ENCODE results near the gene PRKN. TPM values are rescaled to one million over a fixed set of nuclear protein-coding genes. Genes with fewer than 3 reads are reported as not detected.

Gene PRKN
- total and polyA plus RNA-seq, 3 experiments from 2014 or later = 0.22 to 1.0 (median 0.55) TPM

GRCh38 chr6:162670345-162670744 is 57.2 kb downstream of the PRKN start:
- Mint-ChIP-seq H3K4me3 (no peak overlapping the region), H3K27me3 (no peaks in the 10 kb centered on the region), H3K4me1 (no peaks in the 10 kb centered on the region), H3K36me3 (peaks cover 0 to 5% (median 0%) of the 10 kb centered on the region in 3 donors), H3K27ac (no peak overlapping the region), H3K9me3 (peaks cover 0 to 7% (median 3%) of the 10 kb centered on the region in 5 donors)
- ChIA-PET CTCF (no interaction called here), POLR2A (no interaction called here)
- DNase-seq = no peak
- Histone ChIP-seq H3K36me3 (ENCODE audit: insufficient read depth, low read length) (no peaks in the 10 kb centered on the region), H3K27me3 (ENCODE audit: insufficient read depth, low read length, poor library complexity, severe bottlenecking) (no peaks in the 10 kb centered on the region), H3K9me3 (ENCODE audit: low read length) (no peaks in the 10 kb centered on the region), H3K4me3 (ENCODE audit: low read length) (no peak overlapping the region), H3K27ac (ENCODE audit: low read depth, low read length) (no peak overlapping the region), H3K4me1 (ENCODE audit: insufficient read depth, low read length) (no peaks in the 10 kb centered on the region)

- Histone ChIP-seq H3K27me3 (ENCODE audit: insufficient read depth, low read length, poor library complexity, severe bottlenecking) (no peaks in the 10 kb centered on the region), H3K9me3 (ENCODE audit: low read length) (no peaks in the 10 kb centered on the region), H3K27ac (ENCODE audit: low read depth, low read length) (no peak overlapping the region), H3K36me3 (ENCODE audit: insufficient read depth, low read length) (no peaks in the 10 kb centered on the region), H3K4me3 (ENCODE audit: low read length) (no peak overlapping the region), H3K4me1 (ENCODE audit: insufficient read depth, low read length) (no peaks in the 10 kb centered on the region)
- H3K4me1 Mint-ChIP-seq = no peaks in the 10 kb centered on the region
- no peak overlapping the region for H3K27ac Mint-ChIP-seq
- no peak for DNase-seq
- no peaks in the 10 kb centered on the region for H3K27me3 Mint-ChIP-seq
- peaks cover 0 to 14% (median 2%) of the 10 kb centered on the region in 3 donors for H3K36me3 Mint-ChIP-seq
- no peak overlapping the region for H3K4me3 Mint-ChIP-seq
- ChIA-PET CTCF (no interaction called here), POLR2A (no interaction called here)
- H3K9me3 Mint-ChIP-seq = peaks cover 10 to 33% (median 17%) of the 10 kb centered on the region in 5 donors
These were observed 61.3 kb downstream of the PRKN start for GRCh38 chr6:162666246-162666645.

- no peak for DNase-seq
- Mint-ChIP-seq H3K4me1 (no peaks in the 10 kb centered on the region), H3K4me3 (no peak overlapping the region), H3K27me3 (no peaks in the 10 kb centered on the region), H3K36me3 (no peaks in the 10 kb centered on the region), H3K9me3 (peaks cover 0 to 7% (median 3%) of the 10 kb centered on the region in 5 donors), H3K27ac (no peak overlapping the region)
- Histone ChIP-seq H3K4me1 (ENCODE audit: insufficient read depth, low read length) (no peaks in the 10 kb centered on the region), H3K27me3 (ENCODE audit: insufficient read depth, low read length, poor library complexity, severe bottlenecking) (no peaks in the 10 kb centered on the region), H3K9me3 (ENCODE audit: low read length) (no peaks in the 10 kb centered on the region), H3K4me3 (ENCODE audit: low read length) (no peak overlapping the region), H3K27ac (ENCODE audit: low read depth, low read length) (no peak overlapping the region), H3K36me3 (ENCODE audit: insufficient read depth, low read length) (no peaks in the 10 kb centered on the region)
- POLR2A ChIA-PET = no interaction called here
- CTCF ChIA-PET = no interaction called here
These were observed 73.8 kb downstream of the PRKN start for GRCh38 chr6:162653808-162654207.

GRCh38 chr6:162651505-162651904 is 76.1 kb downstream of the PRKN start:
- ChIA-PET CTCF (no interaction called here), POLR2A (no interaction called here)
- H3K4me1 ChIP-seq (ENCODE audit: insufficient read depth, low read length) = no peaks in the 10 kb centered on the region
- no peak for DNase-seq
- Mint-ChIP-seq H3K27me3 (no peaks in the 10 kb centered on the region), H3K36me3 (no peaks in the 10 kb centered on the region), H3K4me1 (no peaks in the 10 kb centered on the region), H3K4me3 (no peak overlapping the region), H3K27ac (no peak overlapping the region), H3K9me3 (peaks cover 0 to 4% (median 1%) of the 10 kb centered on the region in 5 donors)
- no peak overlapping the region for H3K27ac ChIP-seq (ENCODE audit: low read depth, low read length)
- no peaks in the 10 kb centered on the region for H3K36me3 ChIP-seq (ENCODE audit: insufficient read depth, low read length)
- H3K9me3 ChIP-seq (ENCODE audit: low read length) = no peaks in the 10 kb centered on the region
- no peaks in the 10 kb centered on the region for H3K27me3 ChIP-seq (ENCODE audit: insufficient read depth, low read length, poor library complexity, severe bottlenecking)
- no peak overlapping the region for H3K4me3 ChIP-seq (ENCODE audit: low read length)

- CTCF ChIA-PET = no interaction called here
These were observed 78.3 kb downstream of the PRKN start for GRCh38 chr6:162649271-162649670.

GRCh38 chr6:162644153-162644552 is 83.4 kb downstream of the PRKN start:
- H3K9me3 ChIP-seq (ENCODE audit: low read length) = no peaks in the 10 kb centered on the region
- peaks cover 0 to 4% (median 2%) of the 10 kb centered on the region in 5 donors for H3K9me3 Mint-ChIP-seq
- no peak overlapping the region for H3K27ac ChIP-seq (ENCODE audit: low read depth, low read length)
- H3K36me3 Mint-ChIP-seq = no peaks in the 10 kb centered on the region
- ChIA-PET POLR2A (no interaction called here), CTCF (no interaction called here)
- H3K4me3 Mint-ChIP-seq = no peak overlapping the region
- no peak for DNase-seq
- H3K36me3 ChIP-seq (ENCODE audit: insufficient read depth, low read length) = no peaks in the 10 kb centered on the region
- H3K4me1 Mint-ChIP-seq = no peaks in the 10 kb centered on the region
- H3K4me1 ChIP-seq (ENCODE audit: insufficient read depth, low read length) = no peaks in the 10 kb centered on the region
- no peak overlapping the region for H3K4me3 ChIP-seq (ENCODE audit: low read length)
- no peaks in the 10 kb centered on the region for H3K27me3 Mint-ChIP-seq
- no peaks in the 10 kb centered on the region for H3K27me3 ChIP-seq (ENCODE audit: insufficient read depth, low read length, poor library complexity, severe bottlenecking)
- H3K27ac Mint-ChIP-seq = no peak overlapping the region

More at GRCh38 chr6:162649271-162649670, 78.3 kb downstream of the PRKN start:
- H3K27ac Mint-ChIP-seq = no peak overlapping the region
- H3K9me3 Mint-ChIP-seq = peaks cover 0 to 3% (median 0%) of the 10 kb centered on the region in 5 donors
- Histone ChIP-seq H3K9me3 (ENCODE audit: low read length) (no peaks in the 10 kb centered on the region), H3K4me1 (ENCODE audit: insufficient read depth, low read length) (no peaks in the 10 kb centered on the region), H3K4me3 (ENCODE audit: low read length) (no peak overlapping the region), H3K27me3 (ENCODE audit: insufficient read depth, low read length, poor library complexity, severe bottlenecking) (no peaks in the 10 kb centered on the region), H3K27ac (ENCODE audit: low read depth, low read length) (no peak overlapping the region), H3K36me3 (ENCODE audit: insufficient read depth, low read length) (no peaks in the 10 kb centered on the region)
- no peaks in the 10 kb centered on the region for H3K27me3 Mint-ChIP-seq
- no peak overlapping the region for H3K4me3 Mint-ChIP-seq
- DNase-seq = no peak
- H3K4me1 Mint-ChIP-seq = no peaks in the 10 kb centered on the region
- H3K36me3 Mint-ChIP-seq = no peaks in the 10 kb centered on the region
- POLR2A ChIA-PET = no interaction called here

GRCh38 chr6:162640756-162641155 is 86.8 kb downstream of the PRKN start:
- no peak for DNase-seq
- H3K9me3 Mint-ChIP-seq = peaks cover 0 to 7% (median 2%) of the 10 kb centered on the region in 5 donors
- no peak overlapping the region for H3K4me3 Mint-ChIP-seq
- Histone ChIP-seq H3K36me3 (ENCODE audit: insufficient read depth, low read length) (no peaks in the 10 kb centered on the region), H3K27ac (ENCODE audit: low read depth, low read length) (no peak overlapping the region), H3K27me3 (ENCODE audit: insufficient read depth, low read length, poor library complexity, severe bottlenecking) (no peaks in the 10 kb centered on the region), H3K4me1 (ENCODE audit: insufficient read depth, low read length) (no peaks in the 10 kb centered on the region), H3K9me3 (ENCODE audit: low read length) (no peaks in the 10 kb centered on the region), H3K4me3 (ENCODE audit: low read length) (no peak overlapping the region)
- H3K27ac Mint-ChIP-seq = no peak overlapping the region
- CTCF ChIA-PET = no interaction called here
- peaks cover 0 to 3% (median 0%) of the 10 kb centered on the region in 3 donors for H3K36me3 Mint-ChIP-seq
- H3K4me1 Mint-ChIP-seq = no peaks in the 10 kb centered on the region
- POLR2A ChIA-PET = no interaction called here
- no peaks in the 10 kb centered on the region for H3K27me3 Mint-ChIP-seq

GRCh38 chr6:162639951-162640350 is 87.6 kb downstream of the PRKN start:
- H3K4me1 Mint-ChIP-seq = no peaks in the 10 kb centered on the region
- DNase-seq = no peak
- no peak overlapping the region for H3K4me3 Mint-ChIP-seq
- ChIA-PET CTCF (no interaction called here), POLR2A (no interaction called here)
- H3K4me1 ChIP-seq (ENCODE audit: insufficient read depth, low read length) = no peaks in the 10 kb centered on the region
- no peak overlapping the region for H3K4me3 ChIP-seq (ENCODE audit: low read length)
- no peak overlapping the region for H3K27ac ChIP-seq (ENCODE audit: low read depth, low read length)
- H3K27me3 Mint-ChIP-seq = no peaks in the 10 kb centered on the region
- H3K36me3 Mint-ChIP-seq = peaks cover 0 to 3% (median 0%) of the 10 kb centered on the region in 3 donors
- H3K9me3 ChIP-seq (ENCODE audit: low read length) = no peaks in the 10 kb centered on the region
- H3K27me3 ChIP-seq (ENCODE audit: insufficient read depth, low read length, poor library complexity, severe bottlenecking) = no peaks in the 10 kb centered on the region
- no peaks in the 10 kb centered on the region for H3K36me3 ChIP-seq (ENCODE audit: insufficient read depth, low read length)
- peaks cover 0 to 7% (median 0%) of the 10 kb centered on the region in 5 donors for H3K9me3 Mint-ChIP-seq
- H3K27ac Mint-ChIP-seq = no peak overlapping the region
